GM12878 (cell line): Measurements from ENCODE around the gene UBE2D3. TPM values are rescaled to one million over a fixed set of nuclear protein-coding genes. Genes with fewer than 3 reads are reported as not detected.

Source experiments
- ATAC-seq: fragments of 200-7000 bp; cut with Tn5 transposase; 3 replicates; pipeline ENCODE4 v1.9.1; 2020; ENCODE audit warnings: mild to moderate bottlenecking, moderate library complexity
- BruUV-seq: library from RNA; stranded (reverse); fragments of 400-500 nt; replicated peaks from 2 replicates; lab custom pipeline; 2021; lab: Mats Ljungman, UMichigan
- CTCF ChIA-PET: fragments of 300-600 bp; sonication (Branson Sonifier 250); formaldehyde crosslinking; extraction: SDS; loops from one replicate; lab custom pipeline; 2021; ENCODE audit warnings: inconsistent platforms; lab: Yijun Ruan, JAX
- POLR2A ChIA-PET: fragments of 350-600 bp; formaldehyde crosslinking; extraction: SDS; loops from one replicate; lab custom pipeline; 2021; ENCODE audit warnings: inconsistent platforms; lab: Charles Lee
- RAD21 ChIA-PET: fragments of 300-600 bp; sonication (Branson Sonifier 250); formaldehyde crosslinking; loops from one replicate; lab custom pipeline; 2023; ENCODE audit warnings: antibody characterized with exemption; ENCODE audit not compliant: unreplicated experiment; lab: Charles Lee
- SMC1A ChIA-PET: fragments of 300-600 bp; sonication (Branson Sonifier 250); formaldehyde crosslinking; loops from one replicate; lab custom pipeline; 2023; ENCODE audit not compliant: unreplicated experiment, uncharacterized antibody; lab: Charles Lee
- DNase-seq: peaks from one replicate; pipeline ENCODE4 v3.0.0-alpha.2; 2011; ENCODE audit warnings: low read depth, low spot score
- FAIRE-seq: peaks from 3 replicates; lab custom pipeline; 2011; peaks lifted over from hg19 to GRCh38; lab: Jason Lieb, UNC
- H2AFZ ChIP-seq: 2 replicates; pipeline ENCODE4 v1.6.0; 2011; ENCODE audit warnings: low read depth, low read length, control low read depth; ENCODE audit not compliant: control insufficient read depth
- H3K27ac ChIP-seq: 2 replicates; pipeline ENCODE4 v1.5.1; 2011; ENCODE audit warnings: control low read depth; ENCODE audit not compliant: control insufficient read depth, insufficient read depth
- H3K27me3 ChIP-seq, 2 experiments: replicated peaks in 1 of 2; 2 replicates each; pipeline versions ENCODE4 v1.6.0 to v1.6.1; 2011; ENCODE audit warnings: low read length in 1 of 2; ENCODE audit not compliant: control insufficient read depth in 2 of 2, insufficient read depth in 2 of 2
- H3K36me3 ChIP-seq, 2 experiments: 2 replicates each; pipeline ENCODE4 v1.5.1; 2011; ENCODE audit warnings: low read length in 1 of 2; ENCODE audit not compliant: control insufficient read depth in 2 of 2, insufficient read depth in 2 of 2
- H3K4me1 ChIP-seq: 2 replicates; pipeline ENCODE4 v1.6.1; 2011; ENCODE audit warnings: mild to moderate bottlenecking, low read length, moderate library complexity, mixed read lengths; ENCODE audit not compliant: control insufficient read depth, insufficient read depth
- H3K4me2 ChIP-seq: 2 replicates; pipeline ENCODE4 v1.6.0; 2011; ENCODE audit warnings: control low read depth; ENCODE audit not compliant: control insufficient read depth, insufficient read depth
- H3K4me3 ChIP-seq: fragments of 200-600 bp; sonication (generic); 2 replicates; pipeline ENCODE4 v1.5.1; 2016
- H3K79me2 ChIP-seq: 2 replicates; pipeline ENCODE4 v1.6.0; 2011; ENCODE audit warnings: low read length; ENCODE audit not compliant: control insufficient read depth, insufficient read depth
- H3K9ac ChIP-seq: 2 replicates; pipeline ENCODE4 v1.8.0; 2011; ENCODE audit warnings: low read length, control low read depth, mixed read lengths; ENCODE audit not compliant: control insufficient read depth, insufficient read depth
- H3K9me3 ChIP-seq: replicated peaks from 3 replicates; pipeline ENCODE4 v1.5.1; 2011; ENCODE audit warnings: mild to moderate bottlenecking, low read length; ENCODE audit not compliant: control insufficient read depth, insufficient read depth
- H4K20me1 ChIP-seq: 2 replicates; pipeline ENCODE4 v1.6.0; 2011; ENCODE audit not compliant: control insufficient read depth, insufficient read depth
- IRF5 ChIP-seq: fragments of 450-650 bp; IDR thresholded peaks from 2 replicates; pipeline ENCODE4 v1.6.1; 2017; ENCODE audit warnings: borderline replicate concordance
- POLR2AphosphoS5 ChIP-seq: IDR thresholded peaks from 2 replicates; pipeline ENCODE4 v1.6.1; 2011; ENCODE audit warnings: mild to moderate bottlenecking, low read length, inconsistent platforms
- TARDBP ChIP-seq: IDR thresholded peaks from 2 replicates; pipeline ENCODE4 v1.6.1; 2016; ENCODE audit warnings: borderline replicate concordance
- WGBS: methylation state at CpG from one replicate; pipeline ENCODE4 v1.1.6; 2016; ENCODE audit warnings: low lambda C conversion rate; ENCODE audit not compliant: insufficient replicate concordance, insufficient coverage; ENCODE audit errors: missing lambda C conversion rate; 5-methylcytosine and 5-hydroxymethylcytosine counted together
- in situ Hi-C: fragments of 300-500 bp; cut with MboI; formaldehyde crosslinking; loops from 9 replicates; pipeline ENCODE4 v1.14.3; 2018; ENCODE audit warnings: mixed read lengths
- intact Hi-C: fragments of 100-400 bp; cut with micrococcal nuclease; formaldehyde crosslinking; loops from one replicate; pipeline ENCODE4 v1.14.2; 2022; ENCODE audit not compliant: unreplicated experiment
- polyA plus RNA-seq, 11 experiments: library from polyadenylated mRNA; depleted of rRNA in 4 of 11; unstranded in 6 of 11; stranded (reverse) in 5 of 11; fragments of >200 nt; fragmentation: Nextera tagmentation in 4 of 11; fragmentation: Illumina TruSeq in 1 of 11; extraction: Ambion mirVana in 4 of 11; extraction: Trizol in 1 of 11; gene quantifications; 1 replicate in 1 of 11; 2 replicates in 10 of 11; pipeline versions ENCODE4 v1.2.1 to v1.2.3, GENCODE V29; 2011 to 2016; ENCODE audit warnings: inconsistent platforms in 2 of 11, missing spikeins in 2 of 11, low read depth in 1 of 11
- total RNA-seq, 4 experiments: library from RNA; depleted of rRNA in 3 of 4; stranded (reverse); fragments of >200 nt in 3 of 4; fragmentation: Illumina TruSeq in 1 of 4; extraction: Trizol in 1 of 4; gene quantifications; 2 replicates each; pipeline versions ENCODE4 v1.2.1 to v1.2.3, GENCODE V29; 2013 to 2021

The UBE2D3 gene
- total and polyA plus RNA-seq, 10 of the 15 experiments (the other 5 are each of a cell fraction or from before 2014, with no cell fraction given): 162 to 572 (median 395) TPM

- TF ChIP-seq IRF5: no peak
- 0 out of 2 replicates have a peak, but pooled peaks have one; percentile 16 for TF ChIP-seq POLR2AphosphoS5
- H4K20me1 ChIP-seq: no peaks in the 10 kb centered on the region
- no peaks in the 10 kb centered on the region for H3K27me3 ChIP-seq
- in situ Hi-C loops: no loop called here
- no peak for ATAC-seq
- ChIA-PET CTCF (interaction anchor here (0.5 to 1.8 kb wide), 3 partner anchors 9 to 364 kb away, joined by 3 to 4 read pairs (median 3); no protein-coding TSS in a partner anchor), POLR2A (interaction anchor here (0.9 kb wide), 1 partner anchor 21 kb away, joined by 3 read pairs; no protein-coding TSS in a partner anchor), SMC1A (interaction anchor here (0.6 to 1.8 kb wide), 3 partner anchors 11 to 296 kb away, joined by 3 to 7 read pairs (median 3); no protein-coding TSS in a partner anchor), RAD21 (no interaction called here)
- H3K4me2 ChIP-seq: no peak overlapping the region
- no TSS peak for BruUV-seq
- FAIRE-seq: no peak
- H2AFZ ChIP-seq: no peak overlapping the region
- H3K4me3 ChIP-seq: no peak overlapping the region
- WGBS: 98% methylated on average over 2 of the region's 2 CpGs
- no peaks in the 10 kb centered on the region for H3K79me2 ChIP-seq
- no peaks in the 10 kb centered on the region; the same call in 1 of the 3 replicates for H3K9me3 ChIP-seq
- intact Hi-C loops: loop anchor here (10.0 kb wide), 1 partner anchor 170 kb away; no protein-coding TSS in a partner anchor
- no peak overlapping the region for H3K27ac ChIP-seq
- peaks cover 4 to 38% of the 10 kb centered on the region in 2 experiments for H3K36me3 ChIP-seq
- no peaks in the 10 kb centered on the region for H3K4me1 ChIP-seq
- no peak overlapping the region for H3K9ac ChIP-seq
- DNase-seq: no peak
These were observed 32.4 kb downstream of the UBE2D3 start for GRCh38 chr4:102794999-102795398.

- ATAC-seq: peak; percentile 17
These were observed 34.9 kb downstream of the UBE2D3 start for GRCh38 chr4:102792361-102792936.

More at GRCh38 chr4:102792361-102792936, 34.9 kb downstream of the UBE2D3 start:
- Histone ChIP-seq H3K79me2 (no peaks in the 10 kb centered on the region), H3K9ac (no peak overlapping the region), H3K9me3 (no peaks in the 10 kb centered on the region; the same call in 1 of the 3 replicates), H3K4me1 (no peaks in the 10 kb centered on the region), H3K27ac (no peak overlapping the region), H3K36me3 (peaks cover 1 to 25% of the 10 kb centered on the region in 2 experiments; a peak in 3 of 4 replicates), H4K20me1 (no peaks in the 10 kb centered on the region), H3K4me2 (no peak overlapping the region), H2AFZ (no peak overlapping the region), H3K4me3 (no peak overlapping the region), H3K27me3 (no peaks in the 10 kb centered on the region)
- FAIRE-seq (no peak), DNase-seq (no peak)
- POLR2A ChIA-PET: interaction anchor here (0.5 to 0.7 kb wide), 4 partner anchors 13 to 100 kb away, joined by 3 read pairs; partner anchors contain the start of gene UBE2D3
- BruUV-seq: no TSS peak
- SMC1A ChIA-PET: interaction anchor here (0.8 to 2.4 kb wide), 6 partner anchors 10 to 59 kb away, joined by 3 to 9 read pairs (median 4); partner anchors contain the start of gene UBE2D3
- RAD21 ChIA-PET: no interaction called here
- intact Hi-C loops: loop anchor here (10.0 kb wide), 1 partner anchor 168 kb away; no protein-coding TSS in a partner anchor
- in situ Hi-C loops: no loop called here
- 95% methylated on average over 2 of the region's 2 CpGs for WGBS
- CTCF ChIA-PET: interaction anchor here (0.7 to 1.1 kb wide), 2 partner anchors 15 to 28 kb away, joined by 3 read pairs; no protein-coding TSS in a partner anchor
- TF ChIP-seq POLR2AphosphoS5: peak; percentile 73
- no peak for TF ChIP-seq TARDBP
